Loucy (cell line): ENCODE data around the gene ZBTB7B.
A peak's percentile ranks its signal among the peaks of the same experiment; 100 is the strongest.

Source experiments
- EZH2phosphoT487 ChIP-seq: fragments of 200-600 bp; IDR thresholded peaks from 2 replicates; pipeline ENCODE4 v1.6.1; 2018; ENCODE audit warnings: antibody characterized with exemption, mild to moderate bottlenecking, moderate library complexity, borderline replicate concordance
- TF ChIP-seq, protein P1 (sequence below): fragments of 200-600 bp; sonication (generic); conservative IDR thresholded peaks from 2 replicates; pipeline ENCODE4 v1.5.1; 2014; ENCODE audit warnings: mild to moderate bottlenecking, antibody characterized with exemption, low read length

- TF ChIP-seq, protein P1, sequence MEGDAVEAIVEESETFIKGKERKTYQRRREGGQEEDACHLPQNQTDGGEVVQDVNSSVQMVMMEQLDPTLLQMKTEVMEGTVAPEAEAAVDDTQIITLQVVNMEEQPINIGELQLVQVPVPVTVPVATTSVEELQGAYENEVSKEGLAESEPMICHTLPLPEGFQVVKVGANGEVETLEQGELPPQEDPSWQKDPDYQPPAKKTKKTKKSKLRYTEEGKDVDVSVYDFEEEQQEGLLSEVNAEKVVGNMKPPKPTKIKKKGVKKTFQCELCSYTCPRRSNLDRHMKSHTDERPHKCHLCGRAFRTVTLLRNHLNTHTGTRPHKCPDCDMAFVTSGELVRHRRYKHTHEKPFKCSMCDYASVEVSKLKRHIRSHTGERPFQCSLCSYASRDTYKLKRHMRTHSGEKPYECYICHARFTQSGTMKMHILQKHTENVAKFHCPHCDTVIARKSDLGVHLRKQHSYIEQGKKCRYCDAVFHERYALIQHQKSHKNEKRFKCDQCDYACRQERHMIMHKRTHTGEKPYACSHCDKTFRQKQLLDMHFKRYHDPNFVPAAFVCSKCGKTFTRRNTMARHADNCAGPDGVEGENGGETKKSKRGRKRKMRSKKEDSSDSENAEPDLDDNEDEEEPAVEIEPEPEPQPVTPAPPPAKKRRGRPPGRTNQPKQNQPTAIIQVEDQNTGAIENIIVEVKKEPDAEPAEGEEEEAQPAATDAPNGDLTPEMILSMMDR = peak; percentile 56
- TF ChIP-seq EZH2phosphoT487 = no peak
Measured at GRCh38 chr1:154955718-154956543, 46.7 kb upstream of the ZBTB7B start, which contains the start of gene PBXIP1.
